RWPE2 (cell line): ENCODE measurements around the gene RAB11FIP3.
"Not testable (repeated sequence)": the region's sequence is repeated elsewhere in the genome, so short reads cannot be mapped to it uniquely, and the experiment has no call there.

Experiments
- ATAC-seq: fragments of 200-7000 bp; cut with Tn5 transposase; 3 replicates; pipeline ENCODE4 v1.9.1; 2021; ENCODE audit warnings: low read depth
- DNase-seq: peaks from one replicate; pipeline ENCODE4 v3.0.0-alpha.2; 2020; ENCODE audit warnings: low spot score
- H3K27ac ChIP-seq: fragments of 450-650 bp; 2 replicates; pipeline ENCODE4 v1.5.1; 2017; ENCODE audit warnings: mild to moderate bottlenecking; ENCODE audit not compliant: poor library complexity, severe bottlenecking
- H3K27me3 ChIP-seq: fragments of 250-450 bp; sonication (Bioruptor Pico); 2 replicates; pipeline ENCODE4 v1.5.1; 2021; ENCODE audit warnings: mild to moderate bottlenecking, moderate library complexity; ENCODE audit not compliant: insufficient read depth, poor library complexity, severe bottlenecking
- H3K36me3 ChIP-seq: fragments of 250-450 bp; sonication (Bioruptor Pico); 2 replicates; pipeline ENCODE4 v1.5.1; 2020; ENCODE audit warnings: low read depth, mild to moderate bottlenecking, moderate library complexity
- H3K4me1 ChIP-seq: fragments of 250-450 bp; sonication (Bioruptor Pico); 2 replicates; pipeline ENCODE4 v1.5.1; 2021; ENCODE audit warnings: mild to moderate bottlenecking, moderate library complexity; ENCODE audit not compliant: insufficient read depth, poor library complexity, severe bottlenecking
- H3K4me3 ChIP-seq: fragments of 250-450 bp; sonication (Bioruptor Pico); 2 replicates; pipeline ENCODE4 v1.5.1; 2021; ENCODE audit warnings: mild to moderate bottlenecking, moderate library complexity; ENCODE audit not compliant: severe bottlenecking
- H3K9me3 ChIP-seq: fragments of 250-450 bp; sonication (Bioruptor Pico); 2 replicates; pipeline ENCODE4 v1.5.1; 2021; ENCODE audit warnings: mild to moderate bottlenecking, moderate library complexity; ENCODE audit not compliant: severe bottlenecking
- TF ChIP-seq, protein P1 (sequence below): fragments of 450-650 bp; IDR thresholded peaks from one replicate; pipeline ENCODE4 v1.5.1; 2017; ENCODE audit warnings: mild to moderate bottlenecking, moderate library complexity; ENCODE audit not compliant: poor library complexity, severe bottlenecking

RAB11FIP3 gene

GRCh38 chr16:381012-381788, 44.2 kb upstream of the RAB11FIP3 start:
- Histone ChIP-seq H3K9me3 (no peaks in the 10 kb centered on the region), H3K36me3 (peaks cover 7% of the 10 kb centered on the region; the same call in 1 of the 2 replicates), H3K4me1 (peaks cover 7% of the 10 kb centered on the region), H3K27me3 (no peaks in the 10 kb centered on the region), H3K4me3 (peak overlapping the region; percentile 59), H3K27ac (peak overlapping the region; percentile 69)
- TF ChIP-seq, protein P1, sequence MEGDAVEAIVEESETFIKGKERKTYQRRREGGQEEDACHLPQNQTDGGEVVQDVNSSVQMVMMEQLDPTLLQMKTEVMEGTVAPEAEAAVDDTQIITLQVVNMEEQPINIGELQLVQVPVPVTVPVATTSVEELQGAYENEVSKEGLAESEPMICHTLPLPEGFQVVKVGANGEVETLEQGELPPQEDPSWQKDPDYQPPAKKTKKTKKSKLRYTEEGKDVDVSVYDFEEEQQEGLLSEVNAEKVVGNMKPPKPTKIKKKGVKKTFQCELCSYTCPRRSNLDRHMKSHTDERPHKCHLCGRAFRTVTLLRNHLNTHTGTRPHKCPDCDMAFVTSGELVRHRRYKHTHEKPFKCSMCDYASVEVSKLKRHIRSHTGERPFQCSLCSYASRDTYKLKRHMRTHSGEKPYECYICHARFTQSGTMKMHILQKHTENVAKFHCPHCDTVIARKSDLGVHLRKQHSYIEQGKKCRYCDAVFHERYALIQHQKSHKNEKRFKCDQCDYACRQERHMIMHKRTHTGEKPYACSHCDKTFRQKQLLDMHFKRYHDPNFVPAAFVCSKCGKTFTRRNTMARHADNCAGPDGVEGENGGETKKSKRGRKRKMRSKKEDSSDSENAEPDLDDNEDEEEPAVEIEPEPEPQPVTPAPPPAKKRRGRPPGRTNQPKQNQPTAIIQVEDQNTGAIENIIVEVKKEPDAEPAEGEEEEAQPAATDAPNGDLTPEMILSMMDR, result no peak
- DNase-seq (peak; percentile 55), ATAC-seq (peak; percentile 24)

DNA sequence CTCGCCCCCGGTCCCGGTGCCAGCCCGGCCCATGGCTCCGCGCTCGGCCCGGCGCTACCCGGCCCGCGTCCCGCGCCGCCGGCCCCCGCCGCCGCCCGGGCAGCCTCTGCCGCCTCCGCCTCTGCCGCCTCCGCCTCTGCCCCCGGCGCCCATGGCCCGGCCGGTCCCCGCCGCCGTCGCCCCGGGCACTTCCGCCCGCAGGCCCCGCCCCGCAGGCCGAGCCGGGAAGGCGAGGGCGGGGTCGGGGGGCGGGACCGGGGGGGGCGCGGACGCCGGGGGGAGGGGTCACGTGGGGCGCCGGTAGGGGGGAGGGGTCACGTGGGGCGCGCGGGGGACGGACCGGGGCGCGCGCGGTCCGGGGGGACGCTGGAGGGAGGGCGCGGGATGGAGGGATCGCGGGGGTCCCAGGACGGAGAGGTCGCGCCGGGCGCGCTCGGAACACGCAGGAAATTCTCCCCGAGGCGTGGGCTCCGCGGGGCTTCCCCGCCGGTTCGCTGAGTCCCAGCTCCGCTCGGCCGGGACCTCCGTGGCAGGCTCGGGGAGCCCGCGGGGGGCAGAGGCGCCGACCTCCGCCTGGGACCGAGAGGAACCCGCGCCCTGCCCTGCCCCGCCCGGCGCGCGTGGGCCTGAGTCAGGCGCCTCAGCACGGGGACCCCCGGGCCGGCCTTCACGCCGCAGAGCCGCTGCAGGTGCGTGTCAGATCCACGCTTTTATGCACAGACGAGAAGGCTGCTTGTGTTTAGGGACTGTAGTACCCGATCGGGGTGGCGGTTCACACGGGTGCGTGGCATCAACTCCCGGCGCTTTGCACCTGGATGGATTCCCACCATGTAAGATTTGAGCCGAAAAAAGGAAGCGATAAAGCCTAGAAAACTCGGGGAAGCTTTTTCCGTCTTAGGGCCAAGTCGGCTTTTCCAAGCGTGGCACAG, 43.4 kb upstream of the RAB11FIP3 start, which contains the start of gene PGAP6:
Gene PGAP6 (minus strand): TSS at position 190 of the 929 bp plus-strand sequence. CDS start 157 bp downstream, at position 33.
- DNase-seq (no peak), ATAC-seq (no peak)
- H3K27me3 ChIP-seq, result no peaks in the 10 kb centered on the region
- TF ChIP-seq, protein P1, result no peak
- H3K9me3 ChIP-seq, result no peaks in the 10 kb centered on the region
- H3K27ac ChIP-seq, result peak within 1 kb of the TSS; percentile 69
- peak within 1 kb of the TSS; percentile 59 for H3K4me3 ChIP-seq
- peaks cover 7% of the 10 kb centered on the region for H3K4me1 ChIP-seq
- peaks cover 2% of the 10 kb centered on the region; the same call in 1 of the 2 replicates for H3K36me3 ChIP-seq

DNA sequence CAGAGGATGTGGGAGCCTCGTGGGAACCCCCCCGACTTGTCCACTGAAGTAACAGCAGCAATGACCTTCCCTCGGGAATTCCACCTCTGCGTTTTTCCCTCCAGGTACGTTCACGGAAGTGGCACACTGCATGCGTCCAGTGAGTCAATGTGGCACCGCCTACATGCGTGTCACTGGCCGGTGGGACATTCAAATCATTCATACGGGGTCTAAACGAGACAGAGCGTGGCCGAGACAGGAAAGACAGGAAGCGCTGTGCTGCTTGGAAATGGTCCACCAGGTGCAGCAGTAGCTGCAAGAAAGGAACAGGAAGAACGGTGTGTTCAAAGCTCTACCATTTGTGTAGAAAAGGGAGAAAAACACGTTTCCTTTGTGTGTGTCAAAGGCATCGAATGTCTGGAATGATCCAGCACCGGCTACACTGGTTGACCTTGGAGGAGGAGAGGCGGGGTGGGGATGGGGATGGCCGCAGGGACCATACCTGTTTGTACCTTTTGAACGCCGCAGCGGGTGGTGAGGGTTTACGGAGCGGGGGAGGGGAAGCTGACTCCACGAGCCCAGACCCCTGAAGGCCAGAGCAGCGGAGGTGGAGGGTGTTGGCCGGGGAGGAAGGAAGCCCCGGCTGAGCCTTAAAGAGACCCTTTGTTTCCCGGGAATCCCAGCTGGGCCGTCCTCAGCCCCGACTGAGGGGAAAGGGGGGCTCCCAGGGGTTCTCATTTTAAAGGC, 42.0 kb upstream of the RAB11FIP3 start:
- peak overlapping the region; percentile 69 for H3K27ac ChIP-seq
- no peaks in the 10 kb centered on the region for H3K36me3 ChIP-seq
- TF ChIP-seq, protein P1, result no peak
- H3K4me1 ChIP-seq, result peaks cover 7% of the 10 kb centered on the region
- H3K27me3 ChIP-seq, result no peaks in the 10 kb centered on the region
- H3K4me3 ChIP-seq, result no peak overlapping the region
- ATAC-seq, result peak; percentile 56
- H3K9me3 ChIP-seq, result no peaks in the 10 kb centered on the region
- DNase-seq, result peak; percentile 75

- H3K4me1 ChIP-seq, result peaks cover 7% of the 10 kb centered on the region
- no peaks in the 10 kb centered on the region for H3K9me3 ChIP-seq
- H3K36me3 ChIP-seq, result no peaks in the 10 kb centered on the region
- no peak overlapping the region for H3K27ac ChIP-seq
- TF ChIP-seq, protein P1, result peak; percentile 32
- no peak overlapping the region for H3K4me3 ChIP-seq
- DNase-seq (no peak), ATAC-seq (no peak)
- no peaks in the 10 kb centered on the region for H3K27me3 ChIP-seq
Observed at GRCh38 chr16:386641-387156, 38.8 kb upstream of the RAB11FIP3 start.

DNA sequence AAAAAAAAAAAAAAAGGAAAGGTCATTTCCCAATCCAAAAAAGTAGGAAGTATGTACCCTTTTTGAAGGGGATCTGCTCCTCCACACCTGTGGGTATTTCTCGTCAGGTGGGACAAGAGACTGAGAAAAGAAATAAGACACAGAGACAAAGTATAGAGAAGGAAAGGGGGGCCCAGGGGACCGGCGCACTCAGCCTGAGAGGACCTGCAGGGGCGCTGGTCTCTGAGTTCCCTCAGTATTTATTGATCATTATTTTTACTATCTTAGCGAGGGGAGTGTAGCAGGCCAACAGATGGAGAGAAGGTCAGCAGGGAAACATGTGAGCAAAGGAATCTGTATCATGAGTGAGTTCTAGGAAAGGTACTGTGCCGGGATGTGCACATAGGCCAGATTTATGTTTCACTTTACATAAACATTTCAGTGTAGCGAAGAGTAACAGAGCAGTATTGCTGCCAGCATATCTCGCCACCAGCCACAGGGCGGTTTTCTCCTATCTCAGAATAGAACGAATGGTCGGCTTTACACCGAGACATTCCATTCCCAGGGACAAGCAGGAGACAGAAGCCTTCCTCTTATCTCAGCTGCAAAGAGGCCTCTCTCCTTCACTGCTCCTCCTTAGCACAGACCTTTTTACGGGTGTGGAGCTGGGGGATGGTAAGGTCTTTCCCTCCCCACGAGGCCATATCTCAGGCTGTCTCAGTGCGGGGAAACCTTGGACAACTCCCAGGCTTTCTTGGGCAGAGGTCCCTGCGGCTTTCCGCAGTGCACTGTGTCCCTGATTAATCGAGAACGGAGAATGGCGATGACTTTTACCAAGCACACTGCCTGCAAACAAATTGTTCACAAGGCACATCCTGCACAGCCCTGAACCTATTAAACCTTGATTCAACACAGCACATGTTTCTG, 37.4 kb upstream of the RAB11FIP3 start:
- not testable (repeated sequence) for DNase-seq, H3K4me1 ChIP-seq, H3K27ac ChIP-seq, H3K27me3 ChIP-seq, ATAC-seq, H3K9me3 ChIP-seq, H3K36me3 ChIP-seq, H3K4me3 ChIP-seq
